ENCODE measurements around the gene EPHA7.

Gene EPHA7

DNA sequence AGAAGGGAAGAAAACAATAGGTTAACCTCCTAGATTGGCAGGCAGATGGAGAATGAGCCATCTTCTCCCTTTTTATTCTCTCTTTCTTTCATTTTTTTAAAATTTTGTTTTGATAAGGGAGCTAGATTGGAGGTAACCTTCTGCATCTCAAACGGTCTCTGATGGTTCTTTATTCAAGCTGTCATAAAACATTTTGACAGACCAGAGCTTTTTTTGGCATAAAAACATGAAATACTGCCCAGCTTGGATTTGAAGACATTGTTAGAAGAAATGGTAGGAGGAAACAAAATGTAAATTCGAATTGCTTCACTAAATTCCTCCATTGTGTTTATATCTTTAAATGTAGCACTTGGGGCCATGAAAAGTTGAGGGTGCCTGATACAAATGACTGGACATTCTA is 158.5 kb downstream of the EPHA7 start:
- no peak for DNase-seq
- POLR2A ChIA-PET, result no interaction called here
- H3K4me3 ChIP-seq (ENCODE audit: control insufficient read depth in 1 of 7, extremely low read depth in 1 of 7, insufficient read depth in 4 of 7, low read depth in 2 of 7, low read length in 6 of 7), result no peak overlapping the region
- no peaks in the 10 kb centered on the region for H3K27me3 ChIP-seq (replicated peaks in 2 of 5; ENCODE audit: control insufficient read depth in 4 of 5, insufficient read depth in 5 of 5, low read length in 4 of 5)
- H3K36me3 ChIP-seq (ENCODE audit: control insufficient read depth in 4 of 4, insufficient read depth in 4 of 4, low read length in 3 of 4), result no peaks in the 10 kb centered on the region
- CTCF ChIA-PET, result no interaction called here
- H3K9me3 ChIP-seq (ENCODE audit: control extremely low read depth in 1 of 5, control insufficient read depth in 4 of 5, insufficient read depth in 2 of 5, low read depth in 1 of 5, low read length in 4 of 5), result no peaks in the 10 kb centered on the region
- no peak overlapping the region for H3K27ac ChIP-seq (ENCODE audit: insufficient read depth in 1 of 2, low read depth in 1 of 2, low read length in 2 of 2, poor library complexity in 1 of 2, severe bottlenecking in 2 of 2)
- WGBS (ENCODE audit: insufficient coverage), result 46% methylated on average over 2 of the region's 2 CpGs
- H3K4me1 ChIP-seq (ENCODE audit: control extremely low read depth in 1 of 4, control insufficient read depth in 4 of 4, insufficient read depth in 4 of 4, low read length in 3 of 4), result no peaks in the 10 kb centered on the region

DNA sequence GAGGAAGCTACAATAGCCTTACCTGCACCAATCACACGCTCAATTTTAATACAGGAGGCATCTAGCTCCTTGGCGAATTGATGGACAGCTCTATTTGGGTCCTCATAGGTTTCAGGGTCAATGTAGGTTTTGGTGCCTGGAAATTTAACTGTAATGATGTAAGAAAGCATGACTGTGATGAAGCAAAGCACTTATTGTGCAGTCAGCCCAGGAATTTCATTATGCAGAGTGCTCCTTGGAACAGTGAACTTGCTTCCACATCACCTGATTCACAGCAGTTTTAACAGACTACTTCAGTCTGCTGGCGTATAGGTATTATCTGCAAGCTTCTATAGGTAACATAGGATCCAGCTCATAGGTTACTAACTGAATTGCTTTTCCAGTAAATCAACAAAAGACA is 160.0 kb downstream of the EPHA7 start:
- Histone ChIP-seq H3K9me3 (ENCODE audit: control extremely low read depth in 1 of 5, control insufficient read depth in 4 of 5, insufficient read depth in 2 of 5, low read depth in 1 of 5, low read length in 4 of 5) (no peaks in the 10 kb centered on the region), H3K27me3 (replicated peaks in 2 of 5; ENCODE audit: control insufficient read depth in 4 of 5, insufficient read depth in 5 of 5, low read length in 4 of 5) (no peaks in the 10 kb centered on the region), H3K27ac (ENCODE audit: insufficient read depth in 1 of 2, low read depth in 1 of 2, low read length in 2 of 2, poor library complexity in 1 of 2, severe bottlenecking in 2 of 2) (no peak overlapping the region), H3K36me3 (ENCODE audit: control insufficient read depth in 4 of 4, insufficient read depth in 4 of 4, low read length in 3 of 4) (no peaks in the 10 kb centered on the region), H3K4me1 (ENCODE audit: control extremely low read depth in 1 of 4, control insufficient read depth in 4 of 4, insufficient read depth in 4 of 4, low read length in 3 of 4) (no peaks in the 10 kb centered on the region), H3K4me3 (ENCODE audit: control insufficient read depth in 1 of 7, extremely low read depth in 1 of 7, insufficient read depth in 4 of 7, low read depth in 2 of 7, low read length in 6 of 7) (no peak overlapping the region)
- CTCF ChIA-PET, result no interaction called here
- no CpG with 5 or more reads among the region's 3 CpGs for WGBS (ENCODE audit: insufficient coverage)
- POLR2A ChIA-PET, result no interaction called here
- DNase-seq, result no peak

DNA sequence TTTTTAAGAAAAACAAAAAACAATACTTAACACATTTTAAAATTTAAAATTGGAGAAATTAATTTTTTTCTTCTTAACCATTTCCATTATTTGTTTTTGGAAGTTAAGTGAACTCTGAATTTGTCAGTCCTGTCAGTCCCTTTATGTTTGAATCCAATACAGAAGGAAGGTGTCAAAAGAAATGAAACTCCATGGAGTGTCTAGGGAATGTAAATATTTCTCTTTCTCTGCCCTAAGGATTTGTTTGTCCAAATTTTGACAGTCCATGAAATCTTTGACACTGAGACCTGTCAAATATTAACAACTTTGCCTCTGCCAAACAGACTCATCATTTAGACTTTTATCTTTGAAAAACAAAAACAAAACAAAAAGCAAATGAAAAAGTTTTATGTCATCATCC is 166.4 kb downstream of the EPHA7 start:
- CTCF ChIA-PET, result no interaction called here
- no peak overlapping the region for H3K27ac ChIP-seq (ENCODE audit: insufficient read depth in 1 of 2, low read depth in 1 of 2, low read length in 2 of 2, poor library complexity in 1 of 2, severe bottlenecking in 2 of 2)
- POLR2A ChIA-PET, result no interaction called here
- no peak for DNase-seq
- H3K4me3 ChIP-seq (ENCODE audit: control insufficient read depth in 1 of 7, extremely low read depth in 1 of 7, insufficient read depth in 4 of 7, low read depth in 2 of 7, low read length in 6 of 7), result no peak overlapping the region
- H3K4me1 ChIP-seq (ENCODE audit: control extremely low read depth in 1 of 4, control insufficient read depth in 4 of 4, insufficient read depth in 4 of 4, low read length in 3 of 4), result no peaks in the 10 kb centered on the region
- H3K36me3 ChIP-seq (ENCODE audit: control insufficient read depth in 4 of 4, insufficient read depth in 4 of 4, low read length in 3 of 4), result no peaks in the 10 kb centered on the region
- H3K9me3 ChIP-seq (ENCODE audit: control extremely low read depth in 1 of 5, control insufficient read depth in 4 of 5, insufficient read depth in 2 of 5, low read depth in 1 of 5, low read length in 4 of 5), result peaks cover 0 to 1% (median 0%) of the 10 kb centered on the region in 5 experiments
- no peaks in the 10 kb centered on the region for H3K27me3 ChIP-seq (replicated peaks in 2 of 5; ENCODE audit: control insufficient read depth in 4 of 5, insufficient read depth in 5 of 5, low read length in 4 of 5)

DNA sequence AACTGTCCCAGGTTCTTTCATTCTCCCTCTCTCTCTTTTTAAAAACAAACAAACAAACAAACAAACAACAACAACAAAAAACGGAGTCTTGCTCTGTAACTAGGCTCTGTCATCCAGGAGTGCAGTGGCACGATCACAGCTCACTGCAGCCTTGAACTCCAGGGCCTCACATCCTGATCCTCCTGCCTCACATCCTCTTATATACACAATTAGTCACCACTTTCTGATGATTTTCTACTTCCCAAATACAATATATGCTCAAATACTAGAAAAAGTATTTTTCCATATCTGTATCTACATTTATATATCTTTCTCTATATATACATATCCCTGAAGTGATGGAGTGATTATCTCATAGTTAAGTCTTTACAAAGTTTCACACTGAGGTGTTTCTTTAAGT is 170.7 kb downstream of the EPHA7 start:
- CTCF ChIA-PET, result no interaction called here

DNA sequence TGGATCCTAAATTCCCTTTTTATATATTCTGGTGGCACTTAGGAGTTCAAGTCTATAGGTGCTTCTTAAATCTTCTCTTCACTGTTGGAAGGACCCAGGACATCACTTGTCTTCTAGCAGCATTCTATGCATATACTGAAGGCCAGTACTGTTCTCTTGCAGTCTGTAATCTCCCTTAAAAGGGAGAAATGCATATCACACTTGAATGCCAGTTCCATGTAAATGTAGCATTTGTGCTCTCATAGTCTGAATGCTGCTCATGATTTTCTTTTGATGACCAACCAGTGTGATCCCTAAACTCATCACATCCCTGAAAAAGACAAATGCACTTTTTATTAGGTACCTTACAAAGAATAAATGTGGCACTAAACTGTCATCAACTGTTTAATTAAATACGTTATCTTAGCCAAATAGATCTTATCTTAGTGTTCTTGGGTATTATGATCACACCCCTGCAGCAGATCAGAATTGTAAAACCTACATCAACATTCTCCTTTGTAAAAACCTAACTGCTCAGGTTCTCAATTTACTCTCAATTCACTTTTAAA is 176.1 kb downstream of the EPHA7 start:
- no peaks in the 10 kb centered on the region for H3K4me1 ChIP-seq (ENCODE audit: control extremely low read depth in 1 of 4, control insufficient read depth in 4 of 4, insufficient read depth in 4 of 4, low read length in 3 of 4)
- POLR2A ChIA-PET, result no interaction called here
- no peak overlapping the region for H3K4me3 ChIP-seq (ENCODE audit: control insufficient read depth in 1 of 7, extremely low read depth in 1 of 7, insufficient read depth in 4 of 7, low read depth in 2 of 7, low read length in 6 of 7)
- H3K27me3 ChIP-seq (replicated peaks in 2 of 5; ENCODE audit: control insufficient read depth in 4 of 5, insufficient read depth in 5 of 5, low read length in 4 of 5), result no peaks in the 10 kb centered on the region
- DNase-seq, result no peak
- CTCF ChIA-PET, result no interaction called here
- H3K27ac ChIP-seq (ENCODE audit: insufficient read depth in 1 of 2, low read depth in 1 of 2, low read length in 2 of 2, poor library complexity in 1 of 2, severe bottlenecking in 2 of 2), result no peak overlapping the region
- WGBS (ENCODE audit: insufficient coverage), result no CpG with 5 or more reads among the region's 1 CpG
- H3K9me3 ChIP-seq (ENCODE audit: control extremely low read depth in 1 of 5, control insufficient read depth in 4 of 5, insufficient read depth in 2 of 5, low read depth in 1 of 5, low read length in 4 of 5), result no peaks in the 10 kb centered on the region
- no peaks in the 10 kb centered on the region for H3K36me3 ChIP-seq (ENCODE audit: control insufficient read depth in 4 of 4, insufficient read depth in 4 of 4, low read length in 3 of 4)

More for the DNA sequence above, 170.7 kb downstream of the EPHA7 start:
- DNase-seq, result no peak
- H3K36me3 ChIP-seq (ENCODE audit: control insufficient read depth in 4 of 4, insufficient read depth in 4 of 4, low read length in 3 of 4), result no peaks in the 10 kb centered on the region
- POLR2A ChIA-PET, result no interaction called here
- no peak overlapping the region for H3K4me3 ChIP-seq (ENCODE audit: control insufficient read depth in 1 of 7, extremely low read depth in 1 of 7, insufficient read depth in 4 of 7, low read depth in 2 of 7, low read length in 6 of 7)
- H3K4me1 ChIP-seq (ENCODE audit: control extremely low read depth in 1 of 4, control insufficient read depth in 4 of 4, insufficient read depth in 4 of 4, low read length in 3 of 4), result no peaks in the 10 kb centered on the region
- WGBS (ENCODE audit: insufficient coverage), result 64% methylated on average over 2 of the region's 2 CpGs
- no peak overlapping the region for H3K27ac ChIP-seq (ENCODE audit: insufficient read depth in 1 of 2, low read depth in 1 of 2, low read length in 2 of 2, poor library complexity in 1 of 2, severe bottlenecking in 2 of 2)
- H3K27me3 ChIP-seq (replicated peaks in 2 of 5; ENCODE audit: control insufficient read depth in 4 of 5, insufficient read depth in 5 of 5, low read length in 4 of 5), result no peaks in the 10 kb centered on the region
- peaks cover 0 to 1% (median 0%) of the 10 kb centered on the region in 5 experiments for H3K9me3 ChIP-seq (ENCODE audit: control extremely low read depth in 1 of 5, control insufficient read depth in 4 of 5, insufficient read depth in 2 of 5, low read depth in 1 of 5, low read length in 4 of 5)

DNA sequence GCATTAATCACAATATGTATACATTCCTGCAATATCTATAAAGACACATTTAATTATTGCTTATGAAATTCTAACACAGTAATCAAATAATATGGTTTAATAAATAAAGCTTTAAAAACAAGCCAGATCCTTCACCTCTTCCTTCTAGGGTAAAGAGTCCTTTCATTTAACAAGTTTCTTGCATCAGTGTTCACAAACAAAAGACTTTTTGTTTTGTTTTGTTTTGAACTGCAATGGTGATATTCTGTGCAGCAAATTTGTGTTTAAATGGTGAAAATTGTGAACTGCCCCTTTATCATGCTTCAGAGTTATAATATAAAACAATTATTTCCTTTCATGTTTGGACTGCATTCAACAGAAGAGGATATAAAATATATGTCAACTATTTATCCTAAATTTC is 177.3 kb downstream of the EPHA7 start:
- ChIA-PET CTCF (no interaction called here), POLR2A (no interaction called here)
- no peaks in the 10 kb centered on the region for H3K36me3 ChIP-seq (ENCODE audit: control insufficient read depth in 4 of 4, insufficient read depth in 4 of 4, low read length in 3 of 4)
- no peak overlapping the region for H3K4me3 ChIP-seq (ENCODE audit: control insufficient read depth in 1 of 7, extremely low read depth in 1 of 7, insufficient read depth in 4 of 7, low read depth in 2 of 7, low read length in 6 of 7)
- no peaks in the 10 kb centered on the region for H3K27me3 ChIP-seq (replicated peaks in 2 of 5; ENCODE audit: control insufficient read depth in 4 of 5, insufficient read depth in 5 of 5, low read length in 4 of 5)
- H3K4me1 ChIP-seq (ENCODE audit: control extremely low read depth in 1 of 4, control insufficient read depth in 4 of 4, insufficient read depth in 4 of 4, low read length in 3 of 4), result no peaks in the 10 kb centered on the region
- H3K9me3 ChIP-seq (ENCODE audit: control extremely low read depth in 1 of 5, control insufficient read depth in 4 of 5, insufficient read depth in 2 of 5, low read depth in 1 of 5, low read length in 4 of 5), result no peaks in the 10 kb centered on the region
- H3K27ac ChIP-seq (ENCODE audit: insufficient read depth in 1 of 2, low read depth in 1 of 2, low read length in 2 of 2, poor library complexity in 1 of 2, severe bottlenecking in 2 of 2), result no peak overlapping the region
- DNase-seq, result no peak

DNA sequence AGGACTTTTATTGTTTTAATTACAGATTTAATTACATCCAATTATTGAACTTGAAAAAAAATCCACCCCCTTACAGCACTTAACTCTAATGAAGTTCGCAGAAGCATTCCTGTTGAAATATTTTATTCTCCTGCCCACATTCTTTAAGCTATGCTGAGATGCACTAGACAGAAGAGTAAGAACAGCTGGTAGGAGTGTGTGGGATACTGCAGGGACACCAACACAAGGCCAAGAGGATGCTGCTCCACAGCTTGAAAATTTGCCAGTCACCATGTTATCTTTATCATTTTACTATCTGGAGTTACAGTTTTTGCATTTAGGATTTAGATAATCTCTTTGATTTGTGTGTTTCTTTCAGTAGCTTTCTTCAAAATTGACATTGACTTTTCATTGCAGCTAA is 180.7 kb downstream of the EPHA7 start:
- H3K4me1 ChIP-seq (ENCODE audit: control extremely low read depth in 1 of 4, control insufficient read depth in 4 of 4, insufficient read depth in 4 of 4, low read length in 3 of 4), result no peaks in the 10 kb centered on the region
- CTCF ChIA-PET, result no interaction called here

More for the DNA sequence above, 180.7 kb downstream of the EPHA7 start:
- Histone ChIP-seq H3K4me3 (ENCODE audit: control insufficient read depth in 1 of 7, extremely low read depth in 1 of 7, insufficient read depth in 4 of 7, low read depth in 2 of 7, low read length in 6 of 7) (no peak overlapping the region), H3K36me3 (ENCODE audit: control insufficient read depth in 4 of 4, insufficient read depth in 4 of 4, low read length in 3 of 4) (no peaks in the 10 kb centered on the region), H3K9me3 (ENCODE audit: control extremely low read depth in 1 of 5, control insufficient read depth in 4 of 5, insufficient read depth in 2 of 5, low read depth in 1 of 5, low read length in 4 of 5) (no peaks in the 10 kb centered on the region), H3K27ac (ENCODE audit: insufficient read depth in 1 of 2, low read depth in 1 of 2, low read length in 2 of 2, poor library complexity in 1 of 2, severe bottlenecking in 2 of 2) (no peak overlapping the region), H3K27me3 (replicated peaks in 2 of 5; ENCODE audit: control insufficient read depth in 4 of 5, insufficient read depth in 5 of 5, low read length in 4 of 5) (no peaks in the 10 kb centered on the region)
- no CpG with 5 or more reads among the region's 1 CpG for WGBS (ENCODE audit: insufficient coverage)
- no peak for DNase-seq
- POLR2A ChIA-PET, result no interaction called here

All from common myeloid progenitor, CD34-positive (primary cell).